Tibial artery (tissue), 4 donors: Measurements from ENCODE around the gene HNF4A.

Experiments used
- DNase-seq, 2 donors: peaks; one replicate each; pipeline ENCODE4 v3.0.0-alpha.2; 2019
- H3K27ac ChIP-seq, 2 donors: fragments of 200-600 bp; sonication (generic) in 1 of 2; 1 replicate in 1 of 2; 2 replicates in 1 of 2; pipeline ENCODE4 v1.5.1; 2018 to 2019; ENCODE audit warnings: mild to moderate bottlenecking in 1 of 2
- H3K27me3 ChIP-seq, 2 donors: fragments of 200-600 bp; sonication (generic) in 1 of 2; one replicate each; pipeline versions ENCODE4 v1.5.1 to v1.6.0; 2016 to 2019
- H3K36me3 ChIP-seq, 3 donors: fragments of 200-600 bp; sonication (generic) in 2 of 3; one replicate each; pipeline ENCODE4 v1.5.1; 2016 to 2019; ENCODE audit warnings: mild to moderate bottlenecking in 2 of 3
- H3K4me1 ChIP-seq, 4 donors: fragments of 200-600 bp; sonication (generic) in 2 of 4; 1 replicate in 3 of 4; 2 replicates in 1 of 4; pipeline ENCODE4 v1.5.1; 2016 to 2019
- H3K4me3 ChIP-seq, 2 donors: fragments of 200-600 bp; sonication (generic) in 1 of 2; 1 replicate in 1 of 2; 2 replicates in 1 of 2; pipeline ENCODE4 v1.5.1; 2018 to 2019; ENCODE audit warnings: mild to moderate bottlenecking in 2 of 2
- H3K9me3 ChIP-seq, 3 donors: fragments of 200-600 bp; sonication (generic) in 1 of 3; one replicate each; pipeline ENCODE4 v1.5.1; 2016 to 2019
- CTCF ChIP-seq, 2 experiments: fragments of 200-600 bp in 1 of 2; fragments of 450-650 bp in 1 of 2; IDR thresholded peaks; one replicate each; pipeline ENCODE4 v1.5.1; 2017 to 2019; ENCODE audit warnings: antibody characterized with exemption in 2 of 2, mild to moderate bottlenecking in 1 of 2, moderate library complexity in 1 of 2
- intact Hi-C: fragments of 100-400 bp; cut with DNase I; formaldehyde crosslinking; loops from one replicate; pipeline ENCODE4 v1.15.0; 2023; ENCODE audit warnings: low total_unique reads

The HNF4A gene

DNA sequence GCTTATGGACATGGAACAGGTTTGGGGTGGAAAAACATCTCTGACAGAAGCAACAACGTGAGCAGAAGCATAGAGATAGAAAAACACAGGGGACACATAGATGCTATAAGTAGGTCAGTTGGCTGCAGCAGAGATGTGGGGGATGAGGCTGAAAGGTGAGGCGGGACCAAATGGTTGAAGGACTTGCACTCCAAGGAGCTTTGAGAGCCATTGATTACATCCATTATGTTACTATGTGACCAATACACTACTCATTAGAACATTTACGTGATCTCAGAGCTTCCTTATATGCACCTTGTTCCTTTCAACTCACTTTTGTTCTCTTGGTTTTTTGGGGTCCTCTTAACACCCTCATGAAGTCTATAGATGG lies 72.3 kb downstream of the HNF4A start:
- Histone ChIP-seq H3K36me3 (no peaks in the 10 kb centered on the region), H3K27ac (no peak overlapping the region), H3K9me3 (no peaks in the 10 kb centered on the region), H3K4me1 (no peaks in the 10 kb centered on the region), H3K4me3 (no peak overlapping the region), H3K27me3 (peaks cover 0 to 43% of the 10 kb centered on the region in 2 donors)
- intact Hi-C loops = no loop called here
- DNase-seq = no peak
- no peak for TF ChIP-seq CTCF (IDR thresholded peaks at IDR 0.05)

DNA sequence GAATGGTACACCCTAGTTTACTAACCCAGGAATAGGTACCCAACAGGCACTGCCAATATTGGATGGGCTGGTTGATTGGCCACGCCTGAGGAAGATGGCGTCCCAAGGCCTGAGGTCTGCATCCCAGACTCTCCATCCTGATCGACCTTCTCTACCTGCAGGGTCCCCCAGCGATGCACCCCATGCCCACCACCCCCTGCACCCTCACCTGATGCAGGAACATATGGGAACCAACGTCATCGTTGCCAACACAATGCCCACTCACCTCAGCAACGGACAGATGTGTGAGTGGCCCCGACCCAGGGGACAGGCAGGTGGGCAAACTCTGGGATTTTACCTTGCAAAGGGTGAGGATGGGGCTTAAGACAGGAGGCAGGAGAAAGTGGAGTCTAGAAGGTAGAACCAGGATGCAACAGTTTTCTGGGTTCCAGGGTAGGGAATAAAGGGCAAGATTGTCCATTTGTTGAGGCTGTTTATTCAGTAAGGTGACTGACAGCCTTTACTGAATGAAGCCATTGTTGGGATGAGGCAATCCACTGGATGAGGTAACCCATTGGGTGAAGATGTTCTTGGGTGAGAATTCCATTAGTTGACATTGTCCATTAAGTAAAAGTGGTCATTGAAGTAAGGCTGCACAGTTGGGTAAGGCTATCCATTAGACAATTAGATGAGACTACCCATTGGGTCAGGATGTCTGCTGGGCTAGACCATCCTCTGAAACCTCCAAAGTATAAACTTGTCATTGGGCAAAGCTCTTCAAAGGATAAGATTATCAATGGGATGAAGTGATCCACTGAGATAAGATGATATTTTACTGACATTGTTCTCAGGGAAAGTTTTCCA lies 72.9 kb downstream of the HNF4A start:
- Histone ChIP-seq H3K36me3 (no peaks in the 10 kb centered on the region), H3K27me3 (peaks cover 0 to 40% of the 10 kb centered on the region in 2 donors), H3K4me1 (no peaks in the 10 kb centered on the region), H3K9me3 (no peaks in the 10 kb centered on the region), H3K27ac (no peak overlapping the region), H3K4me3 (no peak overlapping the region)
- no peak for DNase-seq
- intact Hi-C loops = no loop called here
- no peak for TF ChIP-seq CTCF (IDR thresholded peaks at IDR 0.05)

- H3K4me1 ChIP-seq = no peaks in the 10 kb centered on the region
- no peak for DNase-seq
- H3K9me3 ChIP-seq = no peaks in the 10 kb centered on the region
- no peak overlapping the region for H3K4me3 ChIP-seq
- no peak overlapping the region for H3K27ac ChIP-seq
- intact Hi-C loops = no loop called here
- H3K36me3 ChIP-seq = no peaks in the 10 kb centered on the region
- no peak for TF ChIP-seq CTCF (IDR thresholded peaks at IDR 0.05)
- peaks cover 0 to 35% of the 10 kb centered on the region in 2 donors for H3K27me3 ChIP-seq
Measured at GRCh38 chr20:44429017-44429339, 73.5 kb downstream of the HNF4A start.

GRCh38 chr20:44429419-44430269 lies 74.1 kb downstream of the HNF4A start:
- Histone ChIP-seq H3K4me3 (no peak overlapping the region), H3K36me3 (no peaks in the 10 kb centered on the region), H3K27ac (no peak overlapping the region), H3K4me1 (no peaks in the 10 kb centered on the region), H3K9me3 (no peaks in the 10 kb centered on the region), H3K27me3 (peaks cover 0 to 36% of the 10 kb centered on the region in 2 donors)
- intact Hi-C loops = no loop called here
- no peak for DNase-seq
- no peak for TF ChIP-seq CTCF (IDR thresholded peaks at IDR 0.05)

DNA sequence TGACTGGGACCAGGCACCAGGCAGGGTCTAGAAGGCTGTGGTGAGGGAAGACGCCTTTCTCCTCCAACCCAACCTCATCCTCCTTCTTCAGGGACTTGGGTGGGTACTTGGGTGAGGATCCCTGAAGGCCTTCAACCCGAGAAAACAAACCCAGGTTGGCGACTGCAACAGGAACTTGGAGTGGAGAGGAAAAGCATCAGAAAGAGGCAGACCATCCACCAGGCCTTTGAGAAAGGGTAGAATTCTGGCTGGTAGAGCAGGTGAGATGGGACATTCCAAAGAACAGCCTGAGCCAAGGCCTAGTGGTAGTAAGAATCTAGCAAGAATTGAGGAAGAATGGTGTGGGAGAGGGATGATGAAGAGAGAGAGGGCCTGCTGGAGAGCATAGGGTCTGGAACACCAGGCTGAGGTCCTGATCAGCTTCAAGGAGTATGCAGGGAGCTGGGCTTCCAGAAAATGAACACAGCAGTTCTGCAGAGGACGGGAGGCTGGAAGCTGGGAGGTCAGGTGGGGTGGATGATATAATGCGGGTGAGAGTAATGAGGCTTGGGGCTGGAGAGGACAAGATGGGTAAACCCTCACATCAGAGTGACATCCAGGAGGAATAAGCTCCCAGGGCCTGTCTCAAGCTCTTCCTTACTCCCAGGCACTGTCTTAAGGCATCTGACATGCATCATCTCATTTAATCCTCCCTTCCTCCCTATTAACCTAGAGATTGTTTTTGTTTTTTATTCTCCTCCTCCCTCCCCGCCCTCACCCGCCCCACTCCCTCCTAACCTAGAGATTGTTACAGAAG lies 75.0 kb downstream of the HNF4A start:
- TF ChIP-seq CTCF (IDR thresholded peaks at IDR 0.05) = no peak
- no peaks in the 10 kb centered on the region for H3K36me3 ChIP-seq
- no peak overlapping the region for H3K4me3 ChIP-seq
- no peaks in the 10 kb centered on the region for H3K9me3 ChIP-seq
- H3K27ac ChIP-seq = no peak overlapping the region
- intact Hi-C loops = no loop called here
- no peaks in the 10 kb centered on the region for H3K4me1 ChIP-seq
- H3K27me3 ChIP-seq = peaks cover 0 to 36% of the 10 kb centered on the region in 2 donors
- no peak for DNase-seq
